HG03520 (cell line): ENCODE results near the gene PRSS56.

Source experiments
- ATAC-seq: cut with Tn5 transposase; IDR thresholded peaks from one replicate; pipeline ENCODE4 v1.9.1; 2021; ENCODE audit warnings: mild to moderate bottlenecking, moderate library complexity; ENCODE audit not compliant: unreplicated experiment

The PRSS56 gene

GRCh38 chr2:232501794-232502390 lies 18.3 kb upstream of the PRSS56 start:
- ATAC-seq = no peak

DNA sequence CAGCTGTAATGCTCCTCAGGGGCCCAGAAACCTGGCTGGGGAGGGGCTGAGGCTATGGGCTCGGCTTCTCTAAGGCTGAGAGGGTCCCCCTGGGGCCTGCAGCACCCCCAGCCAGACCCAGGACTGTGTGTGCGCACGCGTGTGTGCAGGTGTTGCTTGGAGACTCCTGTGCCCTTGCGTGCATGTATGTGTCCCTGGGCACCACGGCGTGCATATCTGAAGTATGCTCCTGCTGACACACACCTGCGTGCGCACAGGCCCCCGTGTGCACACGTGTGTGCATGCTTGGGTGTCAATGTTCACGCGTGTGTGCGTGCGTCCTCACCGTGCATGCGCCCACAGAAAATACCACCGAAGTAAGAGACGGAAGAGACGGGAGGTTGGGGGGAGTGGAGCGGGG lies 17.7 kb upstream of the PRSS56 start:
- no peak for ATAC-seq

GRCh38 chr2:232502911-232503808 lies 17.0 kb upstream of the PRSS56 start:
- ATAC-seq = no peak

- no peak for ATAC-seq
Observed at GRCh38 chr2:232503809-232504323, 16.3 kb upstream of the PRSS56 start.

DNA sequence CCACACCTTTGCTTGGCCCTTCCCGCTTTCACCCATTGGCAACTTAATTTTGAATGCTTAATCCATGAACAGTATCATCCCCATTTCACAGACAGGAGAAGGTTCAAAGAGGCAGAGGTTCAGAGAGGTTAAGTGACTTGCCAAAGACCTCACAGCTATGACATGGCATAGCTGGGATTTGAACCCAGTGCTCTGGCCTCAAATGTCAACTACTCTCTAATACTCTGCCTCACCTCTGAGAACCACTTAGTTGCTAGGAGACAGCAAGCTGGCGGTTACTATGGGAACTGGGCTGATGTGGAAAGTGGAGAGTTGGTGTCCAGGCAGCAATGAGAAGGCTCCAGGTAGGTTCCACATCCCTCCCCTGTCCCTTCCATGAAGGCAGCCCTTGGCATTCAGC lies 15.8 kb upstream of the PRSS56 start:
- ATAC-seq = no peak

DNA sequence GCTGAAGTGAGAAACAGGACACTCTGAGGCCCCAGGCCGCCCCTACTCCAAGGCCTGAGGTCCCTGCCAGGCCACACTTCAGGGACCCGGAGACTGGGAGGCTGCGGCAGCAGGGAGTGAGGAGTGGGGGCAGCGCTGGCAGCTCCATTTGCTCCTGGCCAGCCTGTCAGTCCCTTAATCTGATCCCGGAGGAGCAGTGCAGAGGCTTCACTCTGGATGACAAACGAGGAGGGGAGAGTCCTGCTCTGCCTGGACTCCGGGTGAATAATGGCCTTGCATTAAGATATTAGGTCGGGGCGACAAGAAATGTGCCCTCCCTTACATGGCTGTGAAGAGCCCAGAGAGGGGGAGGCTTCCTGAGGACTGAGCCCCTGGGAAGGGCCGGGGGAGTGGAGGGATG lies 14.3 kb upstream of the PRSS56 start:
- no peak for ATAC-seq

- no peak for ATAC-seq
Observed at GRCh38 chr2:232506709-232507108, 13.5 kb upstream of the PRSS56 start.

DNA sequence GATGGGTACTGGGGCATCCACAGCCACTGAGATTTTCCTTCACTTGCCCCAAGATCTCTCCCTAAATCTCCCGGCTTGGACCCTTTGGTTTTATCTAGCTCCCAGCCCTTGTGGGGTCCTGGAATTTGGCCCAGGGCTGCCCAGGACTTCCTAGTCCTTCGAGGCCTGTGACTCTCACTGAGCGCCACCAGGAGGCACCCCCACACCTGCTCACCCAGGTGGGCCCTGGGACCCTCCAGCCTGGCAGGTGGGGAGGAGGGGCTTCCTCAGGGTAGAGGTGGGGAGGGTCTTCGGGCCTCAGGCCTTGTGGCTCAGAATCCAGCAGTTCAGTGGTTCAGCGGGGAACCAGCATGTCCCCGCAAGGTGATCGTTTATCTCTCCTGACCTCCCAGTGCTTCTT lies 11.9 kb upstream of the PRSS56 start:
- ATAC-seq = no peak

DNA sequence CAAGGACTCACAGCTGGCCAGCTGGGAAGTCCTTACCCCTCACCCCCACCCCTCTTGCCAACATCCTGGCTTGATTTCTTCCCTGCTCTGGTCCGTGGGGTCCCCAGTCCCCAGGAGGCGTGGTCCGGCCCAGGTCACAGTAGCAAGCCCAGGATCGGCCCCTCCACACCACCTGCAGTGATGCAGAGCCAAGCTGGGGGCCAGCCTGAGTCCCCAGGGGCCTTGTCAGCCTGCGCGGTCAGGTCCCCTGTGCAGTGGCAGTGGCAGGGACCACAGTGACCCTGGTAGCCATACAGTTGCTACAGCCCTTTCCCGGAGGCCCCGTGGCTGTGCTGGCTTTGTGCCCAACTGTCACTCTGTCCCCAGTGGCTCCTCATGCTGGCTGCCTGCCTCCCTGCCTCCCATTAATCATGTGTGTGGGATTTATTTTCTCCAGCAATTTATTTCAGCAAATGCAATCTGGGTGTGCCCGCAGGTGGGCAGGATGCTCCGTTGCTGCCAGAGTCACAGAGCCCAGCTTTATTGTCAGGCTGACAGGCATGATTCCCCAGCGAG lies 8.8 kb upstream of the PRSS56 start:
- no peak for ATAC-seq

GRCh38 chr2:232512602-232513001 lies 7.6 kb upstream of the PRSS56 start:
- no peak for ATAC-seq

GRCh38 chr2:232513353-232513752 lies 6.8 kb upstream of the PRSS56 start:
- ATAC-seq = no peak

DNA sequence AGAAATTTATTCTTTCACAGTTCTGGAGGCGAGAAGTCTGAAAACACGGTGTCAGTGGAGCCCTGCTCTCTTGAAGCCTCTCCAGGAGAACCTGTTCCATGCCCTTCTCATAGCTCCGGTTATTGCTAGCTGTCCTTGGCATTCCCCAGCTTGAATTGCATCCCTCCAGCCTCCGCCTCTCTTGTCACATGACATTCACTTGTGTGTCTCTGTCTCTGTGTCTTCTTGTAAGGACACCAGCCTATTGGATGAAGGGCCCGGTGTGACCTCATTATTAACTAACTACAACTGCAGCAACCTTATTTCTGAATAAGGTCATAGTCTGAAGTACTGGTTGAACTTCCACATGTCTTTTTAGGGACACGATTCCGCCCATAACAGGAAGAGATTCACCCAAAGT lies 4.5 kb upstream of the PRSS56 start:
- ATAC-seq = no peak

- no peak for ATAC-seq
Observed at GRCh38 chr2:232516551-232516950, 3.6 kb upstream of the PRSS56 start.

- no peak for ATAC-seq
Observed at GRCh38 chr2:232518844-232519243, 1.3 kb upstream of the PRSS56 start.

DNA sequence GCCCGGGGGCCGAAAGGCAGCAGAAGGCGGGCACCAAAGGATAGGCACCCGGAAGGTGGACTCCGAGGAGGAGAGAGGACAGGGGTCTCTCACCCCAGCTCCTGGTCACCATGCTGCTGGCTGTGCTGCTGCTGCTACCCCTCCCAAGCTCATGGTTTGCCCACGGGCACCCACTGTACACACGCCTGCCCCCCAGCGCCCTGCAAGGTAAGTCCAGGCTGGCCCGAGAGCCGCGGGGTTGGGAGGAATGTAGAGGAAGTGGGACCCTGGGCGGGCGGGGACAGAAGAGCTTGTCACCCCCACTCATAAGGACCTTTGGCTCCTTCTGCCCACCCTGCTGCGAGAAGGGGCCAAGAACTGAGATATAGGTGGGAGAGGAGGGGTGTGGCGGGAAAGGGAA lies 301 bp downstream of the PRSS56 start:
- no peak for ATAC-seq

- no peak for ATAC-seq
Observed at GRCh38 chr2:232521098-232521497, 910 bp downstream of the PRSS56 start.

- ATAC-seq = no peak
Observed at GRCh38 chr2:232521959-232522622, 1.9 kb downstream of the PRSS56 start.

- no peak for ATAC-seq
Observed at GRCh38 chr2:232522623-232523401, 2.6 kb downstream of the PRSS56 start.

DNA sequence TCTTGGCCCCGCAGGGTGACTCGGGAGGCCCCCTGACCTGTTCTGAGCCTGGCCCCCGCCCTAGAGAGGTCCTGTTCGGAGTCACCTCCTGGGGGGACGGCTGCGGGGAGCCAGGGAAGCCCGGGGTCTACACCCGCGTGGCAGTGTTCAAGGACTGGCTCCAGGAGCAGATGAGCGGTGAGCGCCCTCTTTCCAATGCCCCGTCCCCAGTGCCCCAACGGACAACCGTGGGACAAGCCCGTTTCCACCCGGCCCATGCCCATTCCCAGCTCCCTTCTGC lies 3.2 kb downstream of the PRSS56 start:
- no peak for ATAC-seq

DNA sequence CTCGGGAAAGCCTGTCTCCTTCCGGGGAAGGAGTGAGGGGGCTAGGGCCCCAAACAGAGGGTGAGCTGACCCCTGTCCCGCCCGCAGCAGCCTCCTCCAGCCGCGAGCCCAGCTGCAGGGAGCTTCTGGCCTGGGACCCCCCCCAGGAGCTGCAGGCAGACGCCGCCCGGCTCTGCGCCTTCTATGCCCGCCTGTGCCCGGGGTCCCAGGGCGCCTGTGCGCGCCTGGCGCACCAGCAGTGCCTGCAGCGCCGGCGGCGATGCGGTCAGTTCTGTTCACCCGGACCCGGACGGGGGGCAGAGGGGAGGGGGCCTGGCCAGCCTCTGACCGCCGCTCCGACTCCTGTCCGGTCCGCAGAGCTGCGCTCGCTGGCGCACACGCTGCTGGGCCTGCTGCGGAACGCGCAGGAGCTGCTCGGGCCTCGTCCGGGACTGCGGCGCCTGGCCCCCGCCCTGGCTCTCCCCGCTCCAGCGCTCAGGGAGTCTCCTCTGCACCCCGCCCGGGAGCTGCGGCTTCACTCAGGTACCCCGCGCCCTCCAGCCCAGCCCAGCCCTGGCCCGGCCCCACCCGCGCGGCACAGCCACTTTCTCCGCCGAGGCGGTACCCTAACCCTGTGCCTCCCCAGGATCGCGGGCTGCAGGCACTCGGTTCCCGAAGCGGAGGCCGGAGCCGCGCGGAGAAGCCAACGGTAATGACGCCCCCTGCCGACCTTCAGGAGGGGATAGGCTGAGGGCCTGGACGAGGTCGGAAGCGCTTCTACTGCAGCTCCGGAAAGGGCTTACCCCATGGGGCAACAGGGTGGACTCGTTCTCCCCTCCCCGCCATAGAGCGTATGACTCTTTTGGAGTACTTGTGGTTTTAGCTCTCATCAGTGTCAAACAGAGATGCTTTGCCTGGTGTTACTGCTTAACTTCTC lies 3.8 kb downstream of the PRSS56 start:
- ATAC-seq = no peak
